WTC11 (cell line): ENCODE measurements around the gene ZFHX3. TPM values are rescaled to one million over a fixed set of nuclear protein-coding genes. Genes with fewer than 3 reads are reported as not detected.
A peak's percentile ranks its signal among the peaks of the same experiment; 100 is the strongest.

Source experiments
- ATF1 ChIP-seq: sonication (generic); formaldehyde crosslinking; IDR thresholded peaks from 2 replicates; pipeline ENCODE4 v1.8.1; 2023; ENCODE audit warnings: mild to moderate bottlenecking, moderate library complexity, missing genetic modification reagents
- GTF2I ChIP-seq: fragments of 250-450 bp; sonication (Bioruptor Pico); conservative IDR thresholded peaks from 2 replicates; pipeline ENCODE4 v1.4.0; 2021; ENCODE audit warnings: mild to moderate bottlenecking
- MXD4 ChIP-seq: fragments of 250-450 bp; sonication (Bioruptor Pico); IDR thresholded peaks from 2 replicates; pipeline ENCODE4 v1.8.0; 2021; ENCODE audit warnings: mild to moderate bottlenecking, moderate library complexity, borderline replicate concordance
- RELA ChIP-seq: sonication (generic); formaldehyde crosslinking; IDR thresholded peaks from 2 replicates; pipeline ENCODE4 v1.8.1; 2022; ENCODE audit warnings: missing genetic modification reagents, mild to moderate bottlenecking, borderline replicate concordance
- RORB ChIP-seq: fragments of 250-450 bp; sonication (Bioruptor Pico); IDR thresholded peaks from 2 replicates; pipeline ENCODE4 v1.9.0; 2021; ENCODE audit warnings: mild to moderate bottlenecking
- TEAD1 ChIP-seq: sonication (generic); formaldehyde crosslinking; IDR thresholded peaks from 2 replicates; pipeline ENCODE4 v1.8.0; 2022; ENCODE audit warnings: mild to moderate bottlenecking, missing genetic modification reagents
- ZNF138 ChIP-seq: sonication (generic); formaldehyde crosslinking; conservative IDR thresholded peaks from 2 replicates; pipeline ENCODE4 v1.8.1; 2022; ENCODE audit warnings: mild to moderate bottlenecking, moderate library complexity, missing genetic modification reagents
- ZNF219 ChIP-seq: sonication (generic); formaldehyde crosslinking; IDR thresholded peaks from 2 replicates; pipeline ENCODE4 v1.8.0; 2023; ENCODE audit warnings: missing genetic modification reagents, mild to moderate bottlenecking, borderline replicate concordance
- ZNF232 ChIP-seq: sonication (generic); formaldehyde crosslinking; IDR thresholded peaks from 2 replicates; pipeline ENCODE4 v1.8.0; 2022; ENCODE audit warnings: mild to moderate bottlenecking, missing genetic modification reagents
- ZNF263 ChIP-seq: sonication (generic); formaldehyde crosslinking; IDR thresholded peaks from 2 replicates; pipeline ENCODE4 v1.8.1; 2022; ENCODE audit warnings: low read depth, mild to moderate bottlenecking, moderate library complexity, missing genetic modification reagents
- ZNF396 ChIP-seq: fragments of 250-450 bp; sonication (Bioruptor Pico); IDR thresholded peaks from 2 replicates; pipeline ENCODE4 v1.8.0; 2021; ENCODE audit warnings: mild to moderate bottlenecking, moderate library complexity, borderline replicate concordance
- total RNA-seq: library from RNA; stranded (reverse); gene quantifications from 3 replicates; pipeline ENCODE4 v1.2.3, GENCODE V29; 2021
- TF ChIP-seq, protein P1 (sequence below): fragments of 250-450 bp; sonication (Bioruptor Pico); IDR thresholded peaks from 2 replicates; pipeline ENCODE4 v1.9.0; 2021; ENCODE audit warnings: mild to moderate bottlenecking
- TF ChIP-seq, protein P2 (sequence below): sonication (generic); formaldehyde crosslinking; IDR thresholded peaks from 2 replicates; pipeline ENCODE4 v1.8.0; 2023; ENCODE audit warnings: missing genetic modification reagents
- TF ChIP-seq, protein P3 (sequence below): sonication (generic); formaldehyde crosslinking; IDR thresholded peaks from 2 replicates; pipeline ENCODE4 v1.8.1; 2023; ENCODE audit warnings: mild to moderate bottlenecking, moderate library complexity, missing genetic modification reagents
- TF ChIP-seq, protein P4 (sequence below): sonication (generic); formaldehyde crosslinking; IDR thresholded peaks from 2 replicates; pipeline ENCODE4 v1.8.1; 2022; ENCODE audit warnings: mild to moderate bottlenecking, missing genetic modification reagents, moderate library complexity, borderline replicate concordance
- TF ChIP-seq, protein P5 (sequence below): sonication (generic); formaldehyde crosslinking; IDR thresholded peaks from 2 replicates; pipeline ENCODE4 v1.8.1; 2023; ENCODE audit warnings: mild to moderate bottlenecking, missing genetic modification reagents, moderate library complexity
- TF ChIP-seq, protein P6 (sequence below): sonication (generic); formaldehyde crosslinking; IDR thresholded peaks from 2 replicates; pipeline ENCODE4 v1.8.1; 2023; ENCODE audit warnings: mild to moderate bottlenecking, missing genetic modification reagents, borderline replicate concordance
- TF ChIP-seq, protein P7 (sequence below): sonication (generic); formaldehyde crosslinking; IDR thresholded peaks from 2 replicates; pipeline ENCODE4 v1.8.1; 2022; ENCODE audit warnings: missing genetic modification reagents, borderline replicate concordance
- TF ChIP-seq, protein P8 (sequence below): sonication (generic); formaldehyde crosslinking; IDR thresholded peaks from 2 replicates; pipeline ENCODE4 v1.8.0; 2023; ENCODE audit warnings: missing genetic modification reagents, mild to moderate bottlenecking, borderline replicate concordance
- TF ChIP-seq, protein P9 (sequence below): fragments of 250-450 bp; sonication (Bioruptor Pico); IDR thresholded peaks from 2 replicates; pipeline ENCODE4 v1.9.0; 2021; ENCODE audit warnings: mild to moderate bottlenecking

Gene ZFHX3
- total RNA-seq, 1 experiment from 2014 or later, result 5.7 TPM

DNA sequence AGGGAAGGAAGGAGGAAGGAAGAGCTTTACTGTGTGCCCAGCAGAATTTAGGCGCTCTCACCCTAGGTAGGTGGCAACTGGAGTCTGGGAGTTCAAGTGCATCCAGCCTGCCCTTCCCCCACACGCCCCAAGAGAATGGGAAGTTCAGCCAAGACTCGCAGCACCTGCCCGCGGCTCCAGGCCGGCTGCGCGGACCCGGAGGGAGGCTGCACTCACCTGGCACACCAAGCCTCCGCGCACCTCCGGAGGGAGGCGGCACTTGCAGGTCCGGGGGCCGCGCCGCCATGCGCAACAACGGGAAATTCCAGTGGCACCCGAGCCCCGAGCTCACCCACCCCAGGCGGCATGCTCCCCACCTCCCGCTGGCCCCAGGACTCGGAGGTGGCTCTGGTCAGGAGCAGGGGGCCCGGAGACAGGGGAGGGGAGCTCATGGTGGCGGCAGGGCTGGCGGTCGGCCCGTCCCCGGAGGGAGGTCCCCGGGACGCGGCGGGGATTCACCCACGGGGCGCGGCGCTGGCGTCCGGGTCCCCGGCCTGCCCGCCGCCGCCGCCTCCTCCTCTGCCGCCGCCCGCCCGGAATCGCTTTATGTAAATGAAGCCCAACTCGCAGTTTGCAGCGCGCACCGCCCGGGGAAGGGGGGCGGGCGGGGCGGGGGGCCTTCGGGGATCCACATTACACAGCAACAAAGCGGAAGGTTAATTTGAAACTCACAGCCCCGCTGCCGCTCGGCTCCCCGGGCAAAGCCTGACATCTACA, at the start of gene ZFHX3 (continued):
- TF ChIP-seq, protein P1, sequence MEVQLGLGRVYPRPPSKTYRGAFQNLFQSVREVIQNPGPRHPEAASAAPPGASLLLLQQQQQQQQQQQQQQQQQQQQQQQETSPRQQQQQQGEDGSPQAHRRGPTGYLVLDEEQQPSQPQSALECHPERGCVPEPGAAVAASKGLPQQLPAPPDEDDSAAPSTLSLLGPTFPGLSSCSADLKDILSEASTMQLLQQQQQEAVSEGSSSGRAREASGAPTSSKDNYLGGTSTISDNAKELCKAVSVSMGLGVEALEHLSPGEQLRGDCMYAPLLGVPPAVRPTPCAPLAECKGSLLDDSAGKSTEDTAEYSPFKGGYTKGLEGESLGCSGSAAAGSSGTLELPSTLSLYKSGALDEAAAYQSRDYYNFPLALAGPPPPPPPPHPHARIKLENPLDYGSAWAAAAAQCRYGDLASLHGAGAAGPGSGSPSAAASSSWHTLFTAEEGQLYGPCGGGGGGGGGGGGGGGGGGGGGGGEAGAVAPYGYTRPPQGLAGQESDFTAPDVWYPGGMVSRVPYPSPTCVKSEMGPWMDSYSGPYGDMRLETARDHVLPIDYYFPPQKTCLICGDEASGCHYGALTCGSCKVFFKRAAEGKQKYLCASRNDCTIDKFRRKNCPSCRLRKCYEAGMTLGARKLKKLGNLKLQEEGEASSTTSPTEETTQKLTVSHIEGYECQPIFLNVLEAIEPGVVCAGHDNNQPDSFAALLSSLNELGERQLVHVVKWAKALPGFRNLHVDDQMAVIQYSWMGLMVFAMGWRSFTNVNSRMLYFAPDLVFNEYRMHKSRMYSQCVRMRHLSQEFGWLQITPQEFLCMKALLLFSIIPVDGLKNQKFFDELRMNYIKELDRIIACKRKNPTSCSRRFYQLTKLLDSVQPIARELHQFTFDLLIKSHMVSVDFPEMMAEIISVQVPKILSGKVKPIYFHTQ (CRISPR knock-in tag), result no peak
- TF ChIP-seq, protein P2, sequence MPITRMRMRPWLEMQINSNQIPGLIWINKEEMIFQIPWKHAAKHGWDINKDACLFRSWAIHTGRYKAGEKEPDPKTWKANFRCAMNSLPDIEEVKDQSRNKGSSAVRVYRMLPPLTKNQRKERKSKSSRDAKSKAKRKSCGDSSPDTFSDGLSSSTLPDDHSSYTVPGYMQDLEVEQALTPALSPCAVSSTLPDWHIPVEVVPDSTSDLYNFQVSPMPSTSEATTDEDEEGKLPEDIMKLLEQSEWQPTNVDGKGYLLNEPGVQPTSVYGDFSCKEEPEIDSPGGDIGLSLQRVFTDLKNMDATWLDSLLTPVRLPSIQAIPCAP (CRISPR knock-in tag), result no peak
- no peak for TF ChIP-seq ZNF396
- TF ChIP-seq TEAD1, result no peak
- no peak for TF ChIP-seq ZNF232
- TF ChIP-seq, protein P3, sequence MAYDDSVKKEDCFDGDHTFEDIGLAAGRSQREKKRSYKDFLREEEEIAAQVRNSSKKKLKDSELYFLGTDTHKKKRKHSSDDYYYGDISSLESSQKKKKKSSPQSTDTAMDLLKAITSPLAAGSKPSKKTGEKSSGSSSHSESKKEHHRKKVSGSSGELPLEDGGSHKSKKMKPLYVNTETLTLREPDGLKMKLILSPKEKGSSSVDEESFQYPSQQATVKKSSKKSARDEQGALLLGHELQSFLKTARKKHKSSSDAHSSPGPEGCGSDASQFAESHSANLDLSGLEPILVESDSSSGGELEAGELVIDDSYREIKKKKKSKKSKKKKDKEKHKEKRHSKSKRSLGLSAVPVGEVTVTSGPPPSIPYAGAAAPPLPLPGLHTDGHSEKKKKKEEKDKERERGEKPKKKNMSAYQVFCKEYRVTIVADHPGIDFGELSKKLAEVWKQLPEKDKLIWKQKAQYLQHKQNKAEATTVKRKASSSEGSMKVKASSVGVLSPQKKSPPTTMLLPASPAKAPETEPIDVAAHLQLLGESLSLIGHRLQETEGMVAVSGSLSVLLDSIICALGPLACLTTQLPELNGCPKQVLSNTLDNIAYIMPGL (CRISPR knock-in tag), result no peak
- peak; percentile 92 for TF ChIP-seq ZNF263 (CRISPR knock-in tag)
- no peak for TF ChIP-seq GTF2I (CRISPR knock-in tag)
- no peak for TF ChIP-seq MXD4 (CRISPR knock-in tag)
- no peak for TF ChIP-seq ATF1 (CRISPR knock-in tag)
- TF ChIP-seq, protein P4, sequence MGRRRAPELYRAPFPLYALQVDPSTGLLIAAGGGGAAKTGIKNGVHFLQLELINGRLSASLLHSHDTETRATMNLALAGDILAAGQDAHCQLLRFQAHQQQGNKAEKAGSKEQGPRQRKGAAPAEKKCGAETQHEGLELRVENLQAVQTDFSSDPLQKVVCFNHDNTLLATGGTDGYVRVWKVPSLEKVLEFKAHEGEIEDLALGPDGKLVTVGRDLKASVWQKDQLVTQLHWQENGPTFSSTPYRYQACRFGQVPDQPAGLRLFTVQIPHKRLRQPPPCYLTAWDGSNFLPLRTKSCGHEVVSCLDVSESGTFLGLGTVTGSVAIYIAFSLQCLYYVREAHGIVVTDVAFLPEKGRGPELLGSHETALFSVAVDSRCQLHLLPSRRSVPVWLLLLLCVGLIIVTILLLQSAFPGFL (CRISPR knock-in tag), result no peak
- TF ChIP-seq, protein P5, sequence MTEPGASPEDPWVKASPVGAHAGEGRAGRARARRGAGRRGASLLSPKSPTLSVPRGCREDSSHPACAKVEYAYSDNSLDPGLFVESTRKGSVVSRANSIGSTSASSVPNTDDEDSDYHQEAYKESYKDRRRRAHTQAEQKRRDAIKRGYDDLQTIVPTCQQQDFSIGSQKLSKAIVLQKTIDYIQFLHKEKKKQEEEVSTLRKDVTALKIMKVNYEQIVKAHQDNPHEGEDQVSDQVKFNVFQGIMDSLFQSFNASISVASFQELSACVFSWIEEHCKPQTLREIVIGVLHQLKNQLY (CRISPR knock-in tag), result no peak
- TF ChIP-seq ZNF138 (CRISPR knock-in tag), result no peak
- TF ChIP-seq, protein P6, sequence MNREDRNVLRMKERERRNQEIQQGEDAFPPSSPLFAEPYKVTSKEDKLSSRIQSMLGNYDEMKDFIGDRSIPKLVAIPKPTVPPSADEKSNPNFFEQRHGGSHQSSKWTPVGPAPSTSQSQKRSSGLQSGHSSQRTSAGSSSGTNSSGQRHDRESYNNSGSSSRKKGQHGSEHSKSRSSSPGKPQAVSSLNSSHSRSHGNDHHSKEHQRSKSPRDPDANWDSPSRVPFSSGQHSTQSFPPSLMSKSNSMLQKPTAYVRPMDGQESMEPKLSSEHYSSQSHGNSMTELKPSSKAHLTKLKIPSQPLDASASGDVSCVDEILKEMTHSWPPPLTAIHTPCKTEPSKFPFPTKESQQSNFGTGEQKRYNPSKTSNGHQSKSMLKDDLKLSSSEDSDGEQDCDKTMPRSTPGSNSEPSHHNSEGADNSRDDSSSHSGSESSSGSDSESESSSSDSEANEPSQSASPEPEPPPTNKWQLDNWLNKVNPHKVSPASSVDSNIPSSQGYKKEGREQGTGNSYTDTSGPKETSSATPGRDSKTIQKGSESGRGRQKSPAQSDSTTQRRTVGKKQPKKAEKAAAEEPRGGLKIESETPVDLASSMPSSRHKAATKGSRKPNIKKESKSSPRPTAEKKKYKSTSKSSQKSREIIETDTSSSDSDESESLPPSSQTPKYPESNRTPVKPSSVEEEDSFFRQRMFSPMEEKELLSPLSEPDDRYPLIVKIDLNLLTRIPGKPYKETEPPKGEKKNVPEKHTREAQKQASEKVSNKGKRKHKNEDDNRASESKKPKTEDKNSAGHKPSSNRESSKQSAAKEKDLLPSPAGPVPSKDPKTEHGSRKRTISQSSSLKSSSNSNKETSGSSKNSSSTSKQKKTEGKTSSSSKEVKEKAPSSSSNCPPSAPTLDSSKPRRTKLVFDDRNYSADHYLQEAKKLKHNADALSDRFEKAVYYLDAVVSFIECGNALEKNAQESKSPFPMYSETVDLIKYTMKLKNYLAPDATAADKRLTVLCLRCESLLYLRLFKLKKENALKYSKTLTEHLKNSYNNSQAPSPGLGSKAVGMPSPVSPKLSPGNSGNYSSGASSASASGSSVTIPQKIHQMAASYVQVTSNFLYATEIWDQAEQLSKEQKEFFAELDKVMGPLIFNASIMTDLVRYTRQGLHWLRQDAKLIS (CRISPR knock-in tag), result no peak
- TF ChIP-seq, protein P7, sequence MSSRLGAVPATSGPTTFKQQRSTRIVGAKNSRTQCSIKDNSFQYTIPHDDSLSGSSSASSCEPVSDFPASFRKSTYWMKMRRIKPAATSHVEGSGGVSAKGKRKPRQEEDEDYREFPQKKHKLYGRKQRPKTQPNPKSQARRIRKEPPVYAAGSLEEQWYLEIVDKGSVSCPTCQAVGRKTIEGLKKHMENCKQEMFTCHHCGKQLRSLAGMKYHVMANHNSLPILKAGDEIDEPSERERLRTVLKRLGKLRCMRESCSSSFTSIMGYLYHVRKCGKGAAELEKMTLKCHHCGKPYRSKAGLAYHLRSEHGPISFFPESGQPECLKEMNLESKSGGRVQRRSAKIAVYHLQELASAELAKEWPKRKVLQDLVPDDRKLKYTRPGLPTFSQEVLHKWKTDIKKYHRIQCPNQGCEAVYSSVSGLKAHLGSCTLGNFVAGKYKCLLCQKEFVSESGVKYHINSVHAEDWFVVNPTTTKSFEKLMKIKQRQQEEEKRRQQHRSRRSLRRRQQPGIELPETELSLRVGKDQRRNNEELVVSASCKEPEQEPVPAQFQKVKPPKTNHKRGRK (CRISPR knock-in tag), result no peak
- TF ChIP-seq RORB, result no peak
- TF ChIP-seq ZNF219 (CRISPR knock-in tag), result no peak; the same call in 1 of the 2 replicates
- no peak for TF ChIP-seq RELA (CRISPR knock-in tag)
- TF ChIP-seq, protein P8, sequence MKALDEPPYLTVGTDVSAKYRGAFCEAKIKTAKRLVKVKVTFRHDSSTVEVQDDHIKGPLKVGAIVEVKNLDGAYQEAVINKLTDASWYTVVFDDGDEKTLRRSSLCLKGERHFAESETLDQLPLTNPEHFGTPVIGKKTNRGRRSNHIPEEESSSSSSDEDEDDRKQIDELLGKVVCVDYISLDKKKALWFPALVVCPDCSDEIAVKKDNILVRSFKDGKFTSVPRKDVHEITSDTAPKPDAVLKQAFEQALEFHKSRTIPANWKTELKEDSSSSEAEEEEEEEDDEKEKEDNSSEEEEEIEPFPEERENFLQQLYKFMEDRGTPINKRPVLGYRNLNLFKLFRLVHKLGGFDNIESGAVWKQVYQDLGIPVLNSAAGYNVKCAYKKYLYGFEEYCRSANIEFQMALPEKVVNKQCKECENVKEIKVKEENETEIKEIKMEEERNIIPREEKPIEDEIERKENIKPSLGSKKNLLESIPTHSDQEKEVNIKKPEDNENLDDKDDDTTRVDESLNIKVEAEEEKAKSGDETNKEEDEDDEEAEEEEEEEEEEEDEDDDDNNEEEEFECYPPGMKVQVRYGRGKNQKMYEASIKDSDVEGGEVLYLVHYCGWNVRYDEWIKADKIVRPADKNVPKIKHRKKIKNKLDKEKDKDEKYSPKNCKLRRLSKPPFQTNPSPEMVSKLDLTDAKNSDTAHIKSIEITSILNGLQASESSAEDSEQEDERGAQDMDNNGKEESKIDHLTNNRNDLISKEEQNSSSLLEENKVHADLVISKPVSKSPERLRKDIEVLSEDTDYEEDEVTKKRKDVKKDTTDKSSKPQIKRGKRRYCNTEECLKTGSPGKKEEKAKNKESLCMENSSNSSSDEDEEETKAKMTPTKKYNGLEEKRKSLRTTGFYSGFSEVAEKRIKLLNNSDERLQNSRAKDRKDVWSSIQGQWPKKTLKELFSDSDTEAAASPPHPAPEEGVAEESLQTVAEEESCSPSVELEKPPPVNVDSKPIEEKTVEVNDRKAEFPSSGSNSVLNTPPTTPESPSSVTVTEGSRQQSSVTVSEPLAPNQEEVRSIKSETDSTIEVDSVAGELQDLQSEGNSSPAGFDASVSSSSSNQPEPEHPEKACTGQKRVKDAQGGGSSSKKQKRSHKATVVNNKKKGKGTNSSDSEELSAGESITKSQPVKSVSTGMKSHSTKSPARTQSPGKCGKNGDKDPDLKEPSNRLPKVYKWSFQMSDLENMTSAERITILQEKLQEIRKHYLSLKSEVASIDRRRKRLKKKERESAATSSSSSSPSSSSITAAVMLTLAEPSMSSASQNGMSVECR (CRISPR knock-in tag), result no peak
- TF ChIP-seq, protein P9, sequence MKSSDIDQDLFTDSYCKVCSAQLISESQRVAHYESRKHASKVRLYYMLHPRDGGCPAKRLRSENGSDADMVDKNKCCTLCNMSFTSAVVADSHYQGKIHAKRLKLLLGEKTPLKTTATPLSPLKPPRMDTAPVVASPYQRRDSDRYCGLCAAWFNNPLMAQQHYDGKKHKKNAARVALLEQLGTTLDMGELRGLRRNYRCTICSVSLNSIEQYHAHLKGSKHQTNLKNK (CRISPR knock-in tag), result no peak
